Glomerular visceral epithelial cell (primary cell): Measurements from ENCODE around the gene VPS41.

Experiments
- DNase-seq: peaks from one replicate; pipeline ENCODE4 v3.0.0-alpha.2; 2016; ENCODE audit errors: extremely low spot score

The VPS41 gene

GRCh38 chr7:38673795-38674194 lies 235.2 kb downstream of the VPS41 start:
- no peak for DNase-seq
